ENCODE measurements around the gene CFAP299.
"Not testable (repeated sequence)": the region's sequence is repeated elsewhere in the genome, so short reads cannot be mapped to it uniquely, and the experiment has no call there.

CFAP299 gene

GRCh38 chr4:80776168-80776567 is 440.6 kb downstream of the CFAP299 start:
- POLR2A ChIA-PET (ENCODE audit: low non-redundant PET) = no interaction called here
- DNase-seq (ENCODE audit: low spot score) = no peak
- no peak overlapping the region for H3K27ac ChIP-seq
- CTCF ChIA-PET = no interaction called here
- TF ChIP-seq CTCF (conservative IDR thresholded peaks at IDR 0.05; ENCODE audit: low read depth) = no peak

- ChIA-PET POLR2A (ENCODE audit: low non-redundant PET) (no interaction called here), CTCF (no interaction called here)
- no peak for TF ChIP-seq CTCF (conservative IDR thresholded peaks at IDR 0.05; ENCODE audit: low read depth)
- H3K27ac ChIP-seq = no peak overlapping the region
- no peak for DNase-seq (ENCODE audit: low spot score)
These were observed 445.9 kb downstream of the CFAP299 start for GRCh38 chr4:80781431-80781830.

GRCh38 chr4:80787306-80787705 is 451.8 kb downstream of the CFAP299 start:
- no peak overlapping the region for H3K27ac ChIP-seq
- no peak for TF ChIP-seq CTCF (conservative IDR thresholded peaks at IDR 0.05; ENCODE audit: low read depth)
- CTCF ChIA-PET = interaction anchor here (0.6 kb wide), 1 partner anchor 58 kb away, joined by 3 read pairs; no protein-coding TSS in a partner anchor
- no peak for DNase-seq (ENCODE audit: low spot score)
- POLR2A ChIA-PET (ENCODE audit: low non-redundant PET) = no interaction called here

- TF ChIP-seq CTCF (conservative IDR thresholded peaks at IDR 0.05; ENCODE audit: low read depth) = no peak
- no peak overlapping the region for H3K27ac ChIP-seq
- no peak for DNase-seq (ENCODE audit: low spot score)
- POLR2A ChIA-PET (ENCODE audit: low non-redundant PET) = no interaction called here
- CTCF ChIA-PET = no interaction called here
These were observed 453.3 kb downstream of the CFAP299 start for GRCh38 chr4:80788798-80789197.

GRCh38 chr4:80790152-80790551 is 454.6 kb downstream of the CFAP299 start:
- CTCF ChIA-PET = no interaction called here
- POLR2A ChIA-PET (ENCODE audit: low non-redundant PET) = no interaction called here
- no peak for DNase-seq (ENCODE audit: low spot score)
- TF ChIP-seq CTCF (conservative IDR thresholded peaks at IDR 0.05; ENCODE audit: low read depth) = no peak
- no peak overlapping the region for H3K27ac ChIP-seq

GRCh38 chr4:80793660-80794059 is 458.1 kb downstream of the CFAP299 start:
- CTCF ChIA-PET; H3K27ac ChIP-seq; POLR2A ChIA-PET (ENCODE audit: low non-redundant PET): not testable (repeated sequence)
- peak; percentile 2 for DNase-seq (ENCODE audit: low spot score)

- no peak for TF ChIP-seq CTCF (conservative IDR thresholded peaks at IDR 0.05; ENCODE audit: low read depth)
- no peak overlapping the region for H3K27ac ChIP-seq
- no peak for DNase-seq (ENCODE audit: low spot score)
- ChIA-PET POLR2A (ENCODE audit: low non-redundant PET) (no interaction called here), CTCF (interaction anchor here (0.8 kb wide), 1 partner anchor 510 kb away, joined by 4 read pairs; no protein-coding TSS in a partner anchor)
These were observed 462.6 kb downstream of the CFAP299 start for GRCh38 chr4:80798082-80798481.

GRCh38 chr4:80800719-80801118 is 465.2 kb downstream of the CFAP299 start:
- CTCF ChIA-PET = interaction anchor here (0.6 kb wide), 1 partner anchor 449 kb away, joined by 6 read pairs; no protein-coding TSS in a partner anchor
- H3K27ac ChIP-seq; DNase-seq (ENCODE audit: low spot score); POLR2A ChIA-PET (ENCODE audit: low non-redundant PET): not testable (repeated sequence)
